ENCODE measurements around the gene PYGL. TPM values are rescaled to one million over a fixed set of nuclear protein-coding genes. Genes with fewer than 3 reads are reported as not detected.
"Not testable (repeated sequence)": the region's sequence is repeated elsewhere in the genome, so short reads cannot be mapped to it uniquely, and the experiment has no call there.

Gene PYGL
- total RNA-seq, 1 donor from 2014 or later: 32.9 TPM

- Histone ChIP-seq H3K27me3 (ENCODE audit: control insufficient read depth in 3 of 3, insufficient read depth in 3 of 3, low read length in 3 of 3) (no peaks in the 10 kb centered on the region), H3K36me3 (ENCODE audit: control insufficient read depth in 3 of 3, insufficient read depth in 3 of 3, low read length in 3 of 3) (no peaks in the 10 kb centered on the region), H3K27ac (ENCODE audit: low read depth, low read length) (no peak overlapping the region), H3K4me3 (ENCODE audit: low read length in 3 of 3) (no peak overlapping the region), H3K4me1 (ENCODE audit: control insufficient read depth in 3 of 3, insufficient read depth in 3 of 3, low read length in 3 of 3) (peaks cover 14 to 21% (median 15%) of the 10 kb centered on the region in 3 donors), H3K9ac (ENCODE audit: low read depth in 1 of 3, low read length in 3 of 3) (peak overlapping the region in 2 of 3 donors; percentile 27 to 40), H3K9me3 (ENCODE audit: control insufficient read depth in 3 of 3, low read length in 3 of 3) (no peaks in the 10 kb centered on the region)
Observed at GRCh38 chr14:50972734-50973133, 28.5 kb upstream of the PYGL start.

- H3K9ac ChIP-seq (ENCODE audit: low read depth in 1 of 3, low read length in 3 of 3): no peak overlapping the region
- no peaks in the 10 kb centered on the region for H3K36me3 ChIP-seq (ENCODE audit: control insufficient read depth in 3 of 3, insufficient read depth in 3 of 3, low read length in 3 of 3)
- H3K27ac ChIP-seq (ENCODE audit: low read depth, low read length): no peak overlapping the region
- no peak overlapping the region for H3K4me3 ChIP-seq (ENCODE audit: low read length in 3 of 3)
- H3K4me1 ChIP-seq (ENCODE audit: control insufficient read depth in 3 of 3, insufficient read depth in 3 of 3, low read length in 3 of 3): peaks cover 14 to 18% (median 15%) of the 10 kb centered on the region in 3 donors
- no peaks in the 10 kb centered on the region for H3K27me3 ChIP-seq (ENCODE audit: control insufficient read depth in 3 of 3, insufficient read depth in 3 of 3, low read length in 3 of 3)
- H3K9me3 ChIP-seq (ENCODE audit: control insufficient read depth in 3 of 3, low read length in 3 of 3): no peaks in the 10 kb centered on the region
Observed at GRCh38 chr14:50970886-50971781, 26.9 kb upstream of the PYGL start.

- Histone ChIP-seq H3K27me3 (ENCODE audit: control insufficient read depth in 3 of 3, insufficient read depth in 3 of 3, low read length in 3 of 3) (no peaks in the 10 kb centered on the region), H3K27ac (ENCODE audit: low read depth, low read length) (no peak overlapping the region), H3K4me3 (ENCODE audit: low read length in 3 of 3) (no peak overlapping the region), H3K4me1 (ENCODE audit: control insufficient read depth in 3 of 3, insufficient read depth in 3 of 3, low read length in 3 of 3) (peaks cover 1 to 2% (median 2%) of the 10 kb centered on the region in 3 donors), H3K36me3 (ENCODE audit: control insufficient read depth in 3 of 3, insufficient read depth in 3 of 3, low read length in 3 of 3) (no peaks in the 10 kb centered on the region), H3K9ac (ENCODE audit: low read depth in 1 of 3, low read length in 3 of 3) (no peak overlapping the region), H3K9me3 (ENCODE audit: control insufficient read depth in 3 of 3, low read length in 3 of 3) (no peaks in the 10 kb centered on the region)
Observed at GRCh38 chr14:50967790-50968189, 23.5 kb upstream of the PYGL start.

GRCh38 chr14:50967103-50967502 lies 22.8 kb upstream of the PYGL start:
- no peaks in the 10 kb centered on the region for H3K4me1 ChIP-seq (ENCODE audit: control insufficient read depth in 3 of 3, insufficient read depth in 3 of 3, low read length in 3 of 3)
- H3K4me3 ChIP-seq (ENCODE audit: low read length in 3 of 3): no peak overlapping the region
- H3K27ac ChIP-seq (ENCODE audit: low read depth, low read length): no peak overlapping the region
- H3K9me3 ChIP-seq (ENCODE audit: control insufficient read depth in 3 of 3, low read length in 3 of 3): no peaks in the 10 kb centered on the region
- H3K27me3 ChIP-seq (ENCODE audit: control insufficient read depth in 3 of 3, insufficient read depth in 3 of 3, low read length in 3 of 3): no peaks in the 10 kb centered on the region
- H3K9ac ChIP-seq (ENCODE audit: low read depth in 1 of 3, low read length in 3 of 3): no peak overlapping the region
- H3K36me3 ChIP-seq (ENCODE audit: control insufficient read depth in 3 of 3, insufficient read depth in 3 of 3, low read length in 3 of 3): no peaks in the 10 kb centered on the region

GRCh38 chr14:50964683-50965390 lies 20.6 kb upstream of the PYGL start:
- H3K27ac ChIP-seq (ENCODE audit: low read depth, low read length): no peak overlapping the region

GRCh38 chr14:50963919-50964318 lies 19.6 kb upstream of the PYGL start:
- Histone ChIP-seq H3K27ac (ENCODE audit: low read depth, low read length) (no peak overlapping the region), H3K36me3 (ENCODE audit: control insufficient read depth in 3 of 3, insufficient read depth in 3 of 3, low read length in 3 of 3) (no peaks in the 10 kb centered on the region), H3K9ac (ENCODE audit: low read depth in 1 of 3, low read length in 3 of 3) (no peak overlapping the region), H3K9me3 (ENCODE audit: control insufficient read depth in 3 of 3, low read length in 3 of 3) (no peaks in the 10 kb centered on the region), H3K4me1 (ENCODE audit: control insufficient read depth in 3 of 3, insufficient read depth in 3 of 3, low read length in 3 of 3) (peaks cover 7 to 9% (median 8%) of the 10 kb centered on the region in 3 donors), H3K4me3 (ENCODE audit: low read length in 3 of 3) (no peak overlapping the region), H3K27me3 (ENCODE audit: control insufficient read depth in 3 of 3, insufficient read depth in 3 of 3, low read length in 3 of 3) (no peaks in the 10 kb centered on the region)

More at GRCh38 chr14:50964683-50965390, 20.6 kb upstream of the PYGL start:
- Histone ChIP-seq H3K9ac (ENCODE audit: low read depth in 1 of 3, low read length in 3 of 3) (no peak overlapping the region), H3K9me3 (ENCODE audit: control insufficient read depth in 3 of 3, low read length in 3 of 3) (no peaks in the 10 kb centered on the region), H3K4me1 (ENCODE audit: control insufficient read depth in 3 of 3, insufficient read depth in 3 of 3, low read length in 3 of 3) (peaks cover 7 to 9% (median 8%) of the 10 kb centered on the region in 3 donors), H3K27me3 (ENCODE audit: control insufficient read depth in 3 of 3, insufficient read depth in 3 of 3, low read length in 3 of 3) (no peaks in the 10 kb centered on the region), H3K36me3 (ENCODE audit: control insufficient read depth in 3 of 3, insufficient read depth in 3 of 3, low read length in 3 of 3) (no peaks in the 10 kb centered on the region), H3K4me3 (ENCODE audit: low read length in 3 of 3) (no peak overlapping the region)

GRCh38 chr14:50961605-50962221 lies 17.4 kb upstream of the PYGL start:
- Histone ChIP-seq H3K9me3 (ENCODE audit: control insufficient read depth in 3 of 3, low read length in 3 of 3) (no peaks in the 10 kb centered on the region), H3K9ac (ENCODE audit: low read depth in 1 of 3, low read length in 3 of 3) (peak overlapping the region in 2 of 3 donors; percentile 32 to 45), H3K27me3 (ENCODE audit: control insufficient read depth in 3 of 3, insufficient read depth in 3 of 3, low read length in 3 of 3) (no peaks in the 10 kb centered on the region), H3K36me3 (ENCODE audit: control insufficient read depth in 3 of 3, insufficient read depth in 3 of 3, low read length in 3 of 3) (no peaks in the 10 kb centered on the region), H3K27ac (ENCODE audit: low read depth, low read length) (no peak overlapping the region), H3K4me3 (ENCODE audit: low read length in 3 of 3) (peak overlapping the region in 2 of 3 donors; percentile 22 to 56), H3K4me1 (ENCODE audit: control insufficient read depth in 3 of 3, insufficient read depth in 3 of 3, low read length in 3 of 3) (peaks cover 7 to 9% (median 8%) of the 10 kb centered on the region in 3 donors)

GRCh38 chr14:50957296-50957695 lies 13.0 kb upstream of the PYGL start:
- Histone ChIP-seq H3K4me3 (ENCODE audit: low read length in 3 of 3) (no peak overlapping the region), H3K27ac (ENCODE audit: low read depth, low read length) (no peak overlapping the region), H3K27me3 (ENCODE audit: control insufficient read depth in 3 of 3, insufficient read depth in 3 of 3, low read length in 3 of 3) (no peaks in the 10 kb centered on the region), H3K4me1 (ENCODE audit: control insufficient read depth in 3 of 3, insufficient read depth in 3 of 3, low read length in 3 of 3) (peaks cover 9 to 13% (median 11%) of the 10 kb centered on the region in 3 donors), H3K9me3 (ENCODE audit: control insufficient read depth in 3 of 3, low read length in 3 of 3) (no peaks in the 10 kb centered on the region), H3K9ac (ENCODE audit: low read depth in 1 of 3, low read length in 3 of 3) (no peak overlapping the region), H3K36me3 (ENCODE audit: control insufficient read depth in 3 of 3, insufficient read depth in 3 of 3, low read length in 3 of 3) (no peaks in the 10 kb centered on the region)

- not testable (repeated sequence) for H3K36me3 ChIP-seq (ENCODE audit: control insufficient read depth in 3 of 3, insufficient read depth in 3 of 3, low read length in 3 of 3); H3K9me3 ChIP-seq (ENCODE audit: control insufficient read depth in 3 of 3, low read length in 3 of 3); H3K4me3 ChIP-seq (ENCODE audit: low read length in 3 of 3); H3K27me3 ChIP-seq (ENCODE audit: control insufficient read depth in 3 of 3, insufficient read depth in 3 of 3, low read length in 3 of 3); H3K27ac ChIP-seq (ENCODE audit: low read depth, low read length); H3K4me1 ChIP-seq (ENCODE audit: control insufficient read depth in 3 of 3, insufficient read depth in 3 of 3, low read length in 3 of 3); H3K9ac ChIP-seq (ENCODE audit: low read depth in 1 of 3, low read length in 3 of 3)
Observed at GRCh38 chr14:50956421-50956820, 12.1 kb upstream of the PYGL start.

Measured in skeletal muscle tissue (tissue), 4 donors.